Thyroid gland (tissue), 4 donors: ENCODE measurements around the gene CHIC1. TPM values are rescaled to one million over a fixed set of nuclear protein-coding genes. Genes with fewer than 3 reads are reported as not detected.
A peak's percentile ranks its signal among the peaks of the same experiment; 100 is the strongest.
"Not testable (repeated sequence)": the region's sequence is repeated elsewhere in the genome, so short reads cannot be mapped to it uniquely, and the experiment has no call there.

Source experiments
- DNase-seq, 2 donors: peaks; one replicate each; pipeline ENCODE4 v3.0.0-alpha.2; 2019
- H3K27ac ChIP-seq, 3 donors: fragments of 200-600 bp; sonication (generic); 1 replicate in 2 of 3; 2 replicates in 1 of 3; pipeline ENCODE4 v1.5.1; 2016 to 2019; ENCODE audit warnings: mild to moderate bottlenecking in 1 of 3, moderate library complexity in 1 of 3
- H3K27me3 ChIP-seq: fragments of 200-600 bp; sonication (generic); one replicate; pipeline ENCODE4 v1.5.1; 2019
- H3K36me3 ChIP-seq, 2 donors: fragments of 200-600 bp; sonication (generic); one replicate each; pipeline ENCODE4 v1.5.1; 2016 to 2019
- H3K4me1 ChIP-seq, 2 donors: fragments of 200-600 bp; sonication (generic); one replicate each; pipeline ENCODE4 v1.5.1; 2017 to 2019
- H3K4me3 ChIP-seq, 3 donors: fragments of 200-600 bp; sonication (generic); replicated peaks in 1 of 3; 1 replicate in 2 of 3; 2 replicates in 1 of 3; pipeline ENCODE4 v1.5.1; 2016; ENCODE audit warnings: mild to moderate bottlenecking in 1 of 3
- H3K9me3 ChIP-seq: fragments of 200-600 bp; sonication (generic); one replicate; pipeline ENCODE4 v1.5.1; 2017
- CTCF ChIP-seq, 6 experiments: fragments of 200-600 bp in 3 of 6; fragments of 450-650 bp in 3 of 6; sonication (generic) in 3 of 6; IDR thresholded peaks; one replicate each; pipeline ENCODE4 v1.5.1; 2016 to 2019; ENCODE audit warnings: antibody characterized with exemption in 6 of 6, mild to moderate bottlenecking in 2 of 6, inconsistent platforms in 1 of 6, moderate library complexity in 1 of 6
- POLR2A ChIP-seq, 2 donors: fragments of 450-650 bp; IDR thresholded peaks; one replicate each; pipeline ENCODE4 v1.6.1; 2017; ENCODE audit warnings: antibody characterized with exemption in 2 of 2, mild to moderate bottlenecking in 2 of 2, moderate library complexity in 1 of 2
- WGBS, 2 donors: methylation state at CpG; one replicate each; pipeline ENCODE4 v1.1.5; 2017; 5-methylcytosine and 5-hydroxymethylcytosine counted together
- intact Hi-C: fragments of 100-400 bp; cut with DNase I; formaldehyde crosslinking; loops from one replicate; pipeline ENCODE4 v1.15.1; 2023
- total RNA-seq, 4 donors: library from RNA; depleted of rRNA; stranded (reverse); fragments of >200 nt; gene quantifications; one replicate each; pipeline ENCODE4 v1.2.3, GENCODE V29; 2016

CHIC1 gene
- total RNA-seq: 10 to 100 TPM; 17.3 to 25.9 (median 21.6) TPM

DNA sequence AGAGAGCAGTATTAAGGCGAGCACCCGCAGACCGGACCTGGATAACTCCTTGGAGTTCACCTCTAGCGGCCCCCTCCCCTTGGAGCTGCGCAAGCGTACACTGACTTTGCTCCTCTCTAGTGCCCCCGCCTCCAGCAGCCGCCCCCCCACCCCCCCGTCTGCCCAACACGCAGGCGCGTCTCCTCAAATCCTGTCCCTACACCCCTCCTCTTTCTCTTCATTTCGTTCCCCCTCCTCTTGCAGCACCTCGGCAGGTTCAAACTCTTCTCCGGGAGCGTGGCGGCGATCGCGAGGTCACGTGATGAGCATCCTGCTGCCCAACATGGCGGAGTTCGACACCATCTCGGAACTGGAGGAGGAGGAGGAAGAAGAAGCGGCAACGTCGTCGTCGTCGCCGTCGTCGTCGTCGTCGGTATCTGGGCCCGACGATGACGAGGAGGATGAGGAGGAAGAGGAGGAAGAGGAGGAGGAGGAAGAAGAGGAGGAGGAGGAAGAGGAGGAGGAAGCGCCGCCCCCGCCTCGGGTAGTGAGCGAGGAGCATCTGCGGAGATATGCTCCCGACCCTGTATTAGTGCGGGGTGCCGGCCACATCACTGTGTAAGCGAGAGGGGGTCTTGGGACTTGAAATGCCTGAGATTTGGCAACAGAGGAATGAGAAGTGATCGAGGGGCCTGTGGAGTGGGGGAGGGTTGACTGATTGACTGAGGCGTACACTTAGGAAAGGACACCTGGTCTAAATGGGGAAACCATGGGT is at the start of gene CHIC1:
Gene CHIC1, plus strand, starts transcription at position 214 of the 754 bp plus-strand sequence. Its CDS starts 88 bp downstream, at position 302.
- Histone ChIP-seq H3K9me3 (no peaks in the 10 kb centered on the region), H3K4me1 (peaks cover 0 to 6% of the 10 kb centered on the region in 2 donors), H3K27ac (peak within 1 kb of the TSS; percentile 77 to 92 (median 87)), H3K36me3 (no peaks in the 10 kb centered on the region), H3K4me3 (peak within 1 kb of the TSS; percentile 20 to 68 (median 43)), H3K27me3 (peaks cover 4% of the 10 kb centered on the region)
- no peak for TF ChIP-seq CTCF (IDR thresholded peaks at IDR 0.05)
- TF ChIP-seq POLR2A (IDR thresholded peaks at IDR 0.05): peak in 1 of 2 donors; percentile 50
- peak; percentile 71 to 74 for DNase-seq
- 0 to 1% methylated on average over 46 to 47 of the region's 51 CpGs for WGBS, 2 donors
- intact Hi-C loops: no loop called here

DNA sequence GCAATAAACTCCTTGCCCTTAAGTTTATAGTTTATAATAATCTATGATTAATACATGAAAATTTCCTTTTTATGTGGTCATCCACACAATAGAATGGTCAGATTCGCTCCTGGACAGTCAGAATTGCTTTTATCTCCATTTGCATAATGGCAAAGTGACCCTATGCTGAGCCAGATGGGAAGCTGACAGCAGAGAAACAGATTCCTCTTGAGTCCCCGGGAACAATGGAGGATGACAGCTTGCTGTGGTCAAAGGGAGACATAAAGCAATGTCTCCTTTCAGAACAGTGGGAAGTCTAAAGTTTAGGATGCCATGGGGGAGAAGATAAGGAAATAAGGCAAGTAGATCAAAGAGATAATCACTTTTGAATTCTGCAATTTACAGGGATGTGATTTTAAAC is 40.2 kb upstream of the CHIC1 start:
- H3K27ac ChIP-seq, H3K27me3 ChIP-seq, H3K9me3 ChIP-seq, H3K4me1 ChIP-seq, intact Hi-C loops, DNase-seq, H3K36me3 ChIP-seq, H3K4me3 ChIP-seq: not testable (repeated sequence)
- 68 to 75% methylated on average over 2 of the region's 2 CpGs for WGBS, 2 donors

GRCh38 chrX:73524906-73525305 is 38.1 kb upstream of the CHIC1 start:
- Histone ChIP-seq H3K4me1 (no peaks in the 10 kb centered on the region), H3K27ac (no peak overlapping the region), H3K9me3 (no peaks in the 10 kb centered on the region), H3K36me3 (no peaks in the 10 kb centered on the region), H3K4me3 (no peak overlapping the region), H3K27me3 (no peaks in the 10 kb centered on the region)
- intact Hi-C loops: no loop called here
- no peak for TF ChIP-seq POLR2A (IDR thresholded peaks at IDR 0.05)
- no peak for DNase-seq
- 85 to 88% methylated on average over 8 of the region's 8 CpGs for WGBS, 2 donors

GRCh38 chrX:73525928-73526690 is 36.9 kb upstream of the CHIC1 start:
- Histone ChIP-seq H3K27me3 (no peaks in the 10 kb centered on the region), H3K9me3 (no peaks in the 10 kb centered on the region), H3K36me3 (no peaks in the 10 kb centered on the region), H3K4me1 (no peaks in the 10 kb centered on the region), H3K4me3 (no peak overlapping the region), H3K27ac (no peak overlapping the region)
- TF ChIP-seq POLR2A (IDR thresholded peaks at IDR 0.05) (no peak), CTCF (IDR thresholded peaks at IDR 0.05) (no peak)
- DNase-seq: no peak
- 11 to 22% methylated on average over 1 to 9 of the region's 13 CpGs for WGBS, 2 donors
- intact Hi-C loops: no loop called here

DNA sequence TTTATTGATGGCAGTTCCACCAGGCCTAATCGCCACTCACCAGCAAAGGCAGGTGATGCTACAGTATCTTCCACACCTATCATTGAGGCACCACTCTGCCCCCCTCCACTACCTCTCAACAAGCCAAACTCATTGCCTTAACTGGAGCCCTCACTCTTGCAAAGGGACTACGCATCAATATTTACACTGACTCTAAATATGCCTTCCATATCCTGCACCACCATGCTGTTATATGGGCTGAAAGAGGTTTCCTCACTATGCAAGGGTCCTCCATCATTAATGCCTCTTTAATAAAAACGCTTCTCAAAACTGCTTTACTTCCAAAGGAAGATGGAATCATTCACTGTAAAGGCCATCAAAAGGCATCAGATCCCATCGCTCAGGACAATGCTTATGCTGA is 31.3 kb upstream of the CHIC1 start:
- H3K27ac ChIP-seq, H3K4me3 ChIP-seq, DNase-seq, intact Hi-C loops, H3K36me3 ChIP-seq, H3K4me1 ChIP-seq, H3K9me3 ChIP-seq, H3K27me3 ChIP-seq: not testable (repeated sequence)
- WGBS, 2 donors: 95 to 96% methylated on average over 4 of the region's 4 CpGs

DNA sequence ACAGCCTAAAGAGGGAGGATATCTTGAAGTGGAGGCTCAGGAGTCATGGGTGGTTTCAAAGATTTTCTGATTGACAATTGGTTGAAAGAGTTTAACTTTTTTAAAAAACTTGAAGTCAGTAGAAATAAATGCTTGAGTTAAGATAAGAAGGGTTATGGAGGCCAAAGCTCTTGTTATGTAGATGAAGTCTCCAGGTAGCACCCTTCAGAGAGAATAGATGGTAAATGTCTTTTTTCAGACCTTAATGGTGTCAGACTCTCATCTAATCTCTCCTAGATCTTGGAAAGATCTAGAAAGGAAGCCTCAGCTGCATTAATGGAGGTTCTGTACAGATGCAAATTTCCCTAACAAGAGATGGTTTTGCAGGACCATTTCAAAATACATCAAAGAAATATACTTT is 6.8 kb upstream of the CHIC1 start:
- Histone ChIP-seq H3K27ac (no peak overlapping the region), H3K27me3 (peaks cover 4% of the 10 kb centered on the region), H3K4me1 (no peaks in the 10 kb centered on the region), H3K36me3 (no peaks in the 10 kb centered on the region), H3K9me3 (no peaks in the 10 kb centered on the region), H3K4me3 (no peak overlapping the region)
- intact Hi-C loops: no loop called here
- no peak for TF ChIP-seq POLR2A (IDR thresholded peaks at IDR 0.05)
- no peak for TF ChIP-seq CTCF (IDR thresholded peaks at IDR 0.05)
- DNase-seq: no peak
